Prostate gland (tissue), 2 donors: ENCODE results near the gene CEP55. TPM values are rescaled to one million over a fixed set of nuclear protein-coding genes. Genes with fewer than 3 reads are reported as not detected.

Source experiments
- DNase-seq: peaks from one replicate; pipeline ENCODE4 v3.0.0-alpha.2; 2019; ENCODE audit warnings: low spot score
- H3K27ac ChIP-seq, 2 donors: fragments of 200-600 bp; sonication (generic); 2 replicates each; pipeline ENCODE4 v1.5.1; 2017 to 2019
- H3K27me3 ChIP-seq: fragments of 200-600 bp; sonication (generic); replicated peaks from 2 replicates; pipeline ENCODE4 v1.5.1; 2019; ENCODE audit not compliant: insufficient read depth
- H3K36me3 ChIP-seq, 2 donors: fragments of 200-600 bp; sonication (generic); 1 replicate in 1 of 2; 2 replicates in 1 of 2; pipeline versions ENCODE4 v1.5.1 to v1.8.1; 2017 to 2019
- H3K4me1 ChIP-seq: fragments of 200-600 bp; sonication (generic); replicated peaks from 2 replicates; pipeline ENCODE4 v1.5.1; 2019
- H3K4me3 ChIP-seq, 2 donors: fragments of 200-600 bp; sonication (generic); 2 replicates each; pipeline ENCODE4 v1.5.1; 2017 to 2019
- H3K9me3 ChIP-seq: fragments of 200-600 bp; sonication (generic); 2 replicates; pipeline ENCODE4 v1.5.1; 2017
- CTCF ChIP-seq, 4 experiments: fragments of 200-600 bp in 2 of 4; fragments of 450-650 bp in 2 of 4; sonication (generic) in 2 of 4; IDR thresholded peaks; 1 replicate in 3 of 4; 2 replicates in 1 of 4; pipeline ENCODE4 v1.5.1; 2016 to 2019; ENCODE audit warnings: antibody characterized with exemption in 4 of 4, mild to moderate bottlenecking in 2 of 4, moderate library complexity in 2 of 4
- POLR2A ChIP-seq: fragments of 450-650 bp; IDR thresholded peaks from one replicate; pipeline ENCODE4 v1.6.1; 2016; ENCODE audit warnings: antibody characterized with exemption, mild to moderate bottlenecking
- POLR2AphosphoS5 ChIP-seq: sonication (generic); formaldehyde crosslinking; IDR thresholded peaks from one replicate; pipeline ENCODE4 v1.6.1; 2017; ENCODE audit warnings: antibody characterized with exemption
- WGBS: methylation state at CpG from one replicate; pipeline ENCODE4 v1.1.5; 2018; 5-methylcytosine and 5-hydroxymethylcytosine counted together
- intact Hi-C: fragments of 100-400 bp; cut with DNase I; formaldehyde crosslinking; loops from one replicate; pipeline ENCODE4 v1.14.2; 2022
- total RNA-seq, 2 donors: library from RNA; depleted of rRNA; stranded (reverse); fragments of >200 nt; gene quantifications; one replicate each; pipeline ENCODE4 v1.1.0, GENCODE V29; 2016

Gene CEP55
- total RNA-seq, 2 donors from 2014 or later = 0.14 to 4.7 TPM

GRCh38 chr10:93462371-93462770 lies 34.0 kb upstream of the CEP55 start:
- no peak for DNase-seq
- Histone ChIP-seq H3K4me1 (peaks cover 23% of the 10 kb centered on the region), H3K36me3 (no peaks in the 10 kb centered on the region)

GRCh38 chr10:93462881-93463280 lies 33.5 kb upstream of the CEP55 start:
- 50% methylated on average over 9 of the region's 9 CpGs for WGBS
- intact Hi-C loops = loop anchor here (2.0 kb wide), 1 partner anchor 18 kb away; no protein-coding TSS in a partner anchor
- Histone ChIP-seq H3K9me3 (no peaks in the 10 kb centered on the region), H3K4me3 (no peak overlapping the region), H3K4me1 (peaks cover 23% of the 10 kb centered on the region), H3K27me3 (no peaks in the 10 kb centered on the region), H3K36me3 (no peaks in the 10 kb centered on the region), H3K27ac (peak overlapping the region; percentile 43 to 54)
- DNase-seq = no peak
- TF ChIP-seq CTCF (IDR thresholded peaks at IDR 0.05) = no peak
- TF ChIP-seq POLR2A = no peak
- peak; percentile 22 for TF ChIP-seq POLR2AphosphoS5

More at GRCh38 chr10:93462371-93462770, 34.0 kb upstream of the CEP55 start:
- H3K27me3 ChIP-seq = no peaks in the 10 kb centered on the region
- 37% methylated on average over 2 of the region's 2 CpGs for WGBS
- H3K4me3 ChIP-seq = no peak overlapping the region
- TF ChIP-seq POLR2AphosphoS5 (no peak), CTCF (IDR thresholded peaks at IDR 0.05) (no peak), POLR2A (no peak)
- H3K27ac ChIP-seq = peak overlapping the region in 1 of 2 donors; percentile 43
- intact Hi-C loops = loop anchor here (2.0 kb wide), 1 partner anchor 18 kb away; no protein-coding TSS in a partner anchor
- no peaks in the 10 kb centered on the region for H3K9me3 ChIP-seq

GRCh38 chr10:93463723-93464476 lies 32.5 kb upstream of the CEP55 start:
- DNase-seq = no peak
- Histone ChIP-seq H3K36me3 (no peaks in the 10 kb centered on the region), H3K4me3 (no peak overlapping the region), H3K27ac (peak overlapping the region; percentile 81 to 88), H3K27me3 (no peaks in the 10 kb centered on the region), H3K9me3 (no peaks in the 10 kb centered on the region), H3K4me1 (peaks cover 23% of the 10 kb centered on the region)
- TF ChIP-seq POLR2AphosphoS5 (peak; percentile 26), CTCF (IDR thresholded peaks at IDR 0.05) (no peak)
- intact Hi-C loops = loop anchor here (2.0 kb wide), 1 partner anchor 17 kb away; no protein-coding TSS in a partner anchor
- 29% methylated on average over 6 of the region's 6 CpGs for WGBS

GRCh38 chr10:93464776-93465388 lies 31.5 kb upstream of the CEP55 start:
- Histone ChIP-seq H3K36me3 (no peaks in the 10 kb centered on the region), H3K27me3 (no peaks in the 10 kb centered on the region), H3K9me3 (no peaks in the 10 kb centered on the region), H3K4me3 (no peak overlapping the region), H3K4me1 (peaks cover 22% of the 10 kb centered on the region), H3K27ac (peak overlapping the region; percentile 81 to 88)
- intact Hi-C loops = no loop called here
- no peak for TF ChIP-seq POLR2A
- no peak for TF ChIP-seq CTCF (IDR thresholded peaks at IDR 0.05)
- no peak for TF ChIP-seq POLR2AphosphoS5
- 78% methylated on average over 5 of the region's 5 CpGs for WGBS
- DNase-seq = no peak
